HL-60 (cell line): Measurements from ENCODE around the gene PLEKHN1.

ENCODE experiments used
- DNase-seq, 2 experiments: peaks; one replicate each; pipeline ENCODE4 v3.0.0-alpha.2; 2010 to 2020; ENCODE audit warnings: low read depth in 1 of 2, low spot score in 1 of 2
- H3K27ac ChIP-seq: fragments of 250-450 bp; sonication (Bioruptor Pico); replicated peaks from 2 replicates; pipeline ENCODE4 v1.5.1; 2020; ENCODE audit warnings: mild to moderate bottlenecking, moderate library complexity
- H3K27me3 ChIP-seq: fragments of 250-450 bp; sonication (Bioruptor Pico); 2 replicates; pipeline ENCODE4 v1.5.1; 2021; ENCODE audit warnings: mild to moderate bottlenecking, moderate library complexity; ENCODE audit not compliant: insufficient read depth, poor library complexity, severe bottlenecking
- H3K4me3 ChIP-seq: replicated peaks from 2 replicates; pipeline ENCODE4 v1.5.1; 2011; ENCODE audit warnings: mild to moderate bottlenecking, control low read depth, low read length; ENCODE audit not compliant: insufficient read depth
- CTCF ChIP-seq: IDR thresholded peaks from one replicate; pipeline ENCODE4 v1.5.1; 2011; ENCODE audit warnings: low read length, control low read depth, inconsistent platforms; ENCODE audit not compliant: insufficient read depth
- GABPA ChIP-seq: IDR thresholded peaks from 2 replicates; pipeline ENCODE4 v1.6.1; 2012; ENCODE audit warnings: low read depth
- POLR2AphosphoS5 ChIP-seq: IDR thresholded peaks from 2 replicates; pipeline ENCODE4 v1.6.1; 2012; ENCODE audit warnings: low read depth
- REST ChIP-seq: IDR thresholded peaks from 2 replicates; pipeline ENCODE4 v1.6.1; 2012; ENCODE audit warnings: low read depth; ENCODE audit not compliant: insufficient replicate concordance
- SPI1 ChIP-seq: IDR thresholded peaks from 2 replicates; pipeline ENCODE4 v1.6.1; 2012; ENCODE audit warnings: low read depth, mild to moderate bottlenecking, borderline replicate concordance

PLEKHN1 gene

GRCh38 chr1:941015-941587 lies 25.2 kb upstream of the PLEKHN1 start:
- Histone ChIP-seq H3K27ac (no peak overlapping the region), H3K4me3 (no peak overlapping the region), H3K27me3 (peaks cover 25% of the 10 kb centered on the region)
- DNase-seq, result no peak
- no peak for TF ChIP-seq REST
- TF ChIP-seq CTCF, result no peak
- no peak for TF ChIP-seq SPI1
- no peak for TF ChIP-seq GABPA
- no peak for TF ChIP-seq POLR2AphosphoS5

- Histone ChIP-seq H3K27me3 (peaks cover 25% of the 10 kb centered on the region), H3K4me3 (no peak overlapping the region), H3K27ac (no peak overlapping the region)
- TF ChIP-seq REST (no peak), POLR2AphosphoS5 (no peak), CTCF (no peak), GABPA (no peak), SPI1 (no peak)
- DNase-seq, result peak in 1 of 2 experiments; percentile 39
Measured at GRCh38 chr1:941588-942383, 24.5 kb upstream of the PLEKHN1 start.

GRCh38 chr1:942411-942821 lies 23.9 kb upstream of the PLEKHN1 start:
- TF ChIP-seq POLR2AphosphoS5 (no peak), SPI1 (no peak), REST (no peak), CTCF (no peak)
- Histone ChIP-seq H3K27ac (no peak overlapping the region), H3K4me3 (no peak overlapping the region), H3K27me3 (peaks cover 25% of the 10 kb centered on the region)
- no peak for DNase-seq
